Measurements from ENCODE around the gene DNAH3. TPM values are rescaled to one million over a fixed set of nuclear protein-coding genes. Genes with fewer than 3 reads are reported as not detected.

DNAH3 gene
- total RNA-seq, 1 donor from 2014 or later, result not detected

GRCh38 chr16:21078563-21078962 lies 72.1 kb downstream of the DNAH3 start:
- no peak for DNase-seq (ENCODE audit: extremely low spot score, unreplicated experiment)
- no peak for TF ChIP-seq CTCF (IDR thresholded peaks at IDR 0.05)
- no peak overlapping the region for H3K4me3 Mint-ChIP-seq (ENCODE audit: unreplicated experiment)
- no peaks in the 10 kb centered on the region for H3K36me3 Mint-ChIP-seq (ENCODE audit: unreplicated experiment)
- peaks cover 3% of the 10 kb centered on the region for H3K9me3 Mint-ChIP-seq (ENCODE audit: unreplicated experiment)
- H3K27ac Mint-ChIP-seq (ENCODE audit: unreplicated experiment), result no peak overlapping the region
- H3K27me3 Mint-ChIP-seq (ENCODE audit: unreplicated experiment), result peaks cover 5% of the 10 kb centered on the region
- H3K4me1 Mint-ChIP-seq (ENCODE audit: unreplicated experiment), result no peaks in the 10 kb centered on the region

GRCh38 chr16:21076186-21076883 lies 74.3 kb downstream of the DNAH3 start:
- DNase-seq (ENCODE audit: extremely low spot score, unreplicated experiment), result no peak
- no peak for TF ChIP-seq CTCF (IDR thresholded peaks at IDR 0.05)
- no peaks in the 10 kb centered on the region for H3K36me3 Mint-ChIP-seq (ENCODE audit: unreplicated experiment)
- peaks cover 3% of the 10 kb centered on the region for H3K9me3 Mint-ChIP-seq (ENCODE audit: unreplicated experiment)
- peaks cover 5% of the 10 kb centered on the region for H3K27me3 Mint-ChIP-seq (ENCODE audit: unreplicated experiment)
- H3K4me3 Mint-ChIP-seq (ENCODE audit: unreplicated experiment), result no peak overlapping the region
- H3K4me1 Mint-ChIP-seq (ENCODE audit: unreplicated experiment), result no peaks in the 10 kb centered on the region
- H3K27ac Mint-ChIP-seq (ENCODE audit: unreplicated experiment), result no peak overlapping the region

- Mint-ChIP-seq H3K4me3 (ENCODE audit: unreplicated experiment) (no peak overlapping the region), H3K9me3 (ENCODE audit: unreplicated experiment) (peaks cover 3% of the 10 kb centered on the region), H3K27ac (ENCODE audit: unreplicated experiment) (no peak overlapping the region), H3K4me1 (ENCODE audit: unreplicated experiment) (no peaks in the 10 kb centered on the region), H3K27me3 (ENCODE audit: unreplicated experiment) (peaks cover 5% of the 10 kb centered on the region), H3K36me3 (ENCODE audit: unreplicated experiment) (no peaks in the 10 kb centered on the region)
- no peak for DNase-seq (ENCODE audit: extremely low spot score, unreplicated experiment)
- no peak for TF ChIP-seq CTCF (IDR thresholded peaks at IDR 0.05)
These were observed 75.4 kb downstream of the DNAH3 start for GRCh38 chr16:21075252-21075651.

GRCh38 chr16:21072976-21073375 lies 77.7 kb downstream of the DNAH3 start:
- Mint-ChIP-seq H3K36me3 (ENCODE audit: unreplicated experiment) (no peaks in the 10 kb centered on the region), H3K9me3 (ENCODE audit: unreplicated experiment) (peaks cover 3% of the 10 kb centered on the region), H3K4me3 (ENCODE audit: unreplicated experiment) (no peak overlapping the region), H3K27me3 (ENCODE audit: unreplicated experiment) (peaks cover 5% of the 10 kb centered on the region), H3K4me1 (ENCODE audit: unreplicated experiment) (no peaks in the 10 kb centered on the region), H3K27ac (ENCODE audit: unreplicated experiment) (no peak overlapping the region)
- DNase-seq (ENCODE audit: extremely low spot score, unreplicated experiment), result no peak
- TF ChIP-seq CTCF (IDR thresholded peaks at IDR 0.05), result no peak

- H3K4me3 Mint-ChIP-seq (ENCODE audit: unreplicated experiment), result no peak overlapping the region
- TF ChIP-seq CTCF (IDR thresholded peaks at IDR 0.05), result no peak
- DNase-seq (ENCODE audit: extremely low spot score, unreplicated experiment), result no peak
- H3K27ac Mint-ChIP-seq (ENCODE audit: unreplicated experiment), result no peak overlapping the region
- peaks cover 3% of the 10 kb centered on the region for H3K9me3 Mint-ChIP-seq (ENCODE audit: unreplicated experiment)
- no peaks in the 10 kb centered on the region for H3K4me1 Mint-ChIP-seq (ENCODE audit: unreplicated experiment)
- no peaks in the 10 kb centered on the region for H3K36me3 Mint-ChIP-seq (ENCODE audit: unreplicated experiment)
- H3K27me3 Mint-ChIP-seq (ENCODE audit: unreplicated experiment), result peaks cover 5% of the 10 kb centered on the region
These were observed 78.9 kb downstream of the DNAH3 start for GRCh38 chr16:21071741-21072140.
